Mucosa of descending colon (tissue), 3 donors: ENCODE data around the gene SAMHD1. TPM values are rescaled to one million over a fixed set of nuclear protein-coding genes. Genes with fewer than 3 reads are reported as not detected.
"Not testable (repeated sequence)": the region's sequence is repeated elsewhere in the genome, so short reads cannot be mapped to it uniquely, and the experiment has no call there.

Experiments used
- ATAC-seq: fragments of 200-7000 bp; cut with Tn5 transposase; one replicate; pipeline ENCODE4 v1.9.1; 2020; ENCODE audit warnings: mild to moderate bottlenecking, moderate library complexity
- DNase-seq, 3 donors: peaks; one replicate each; pipeline ENCODE4 v3.0.0-alpha.2; 2020
- H3K36me3 ChIP-seq: fragments of 200-600 bp; one replicate; pipeline ENCODE4 v1.8.0; 2021; ENCODE audit warnings: low read depth, mild to moderate bottlenecking
- H3K4me1 ChIP-seq: fragments of 200-600 bp; one replicate; pipeline ENCODE4 v1.8.0; 2021; ENCODE audit warnings: low read depth, mild to moderate bottlenecking
- H3K4me3 ChIP-seq: fragments of 200-600 bp; one replicate; pipeline ENCODE4 v1.8.0; 2021; ENCODE audit warnings: mild to moderate bottlenecking
- H3K9me3 ChIP-seq: fragments of 200-600 bp; one replicate; pipeline ENCODE4 v1.8.0; 2021; ENCODE audit warnings: mild to moderate bottlenecking
- intact Hi-C, 2 donors: fragments of 100-400 bp; cut with DNase I in 1 of 2; cut with micrococcal nuclease in 1 of 2; formaldehyde crosslinking; loops; one replicate each; pipeline versions ENCODE4 v1.11.0 to v1.11.1; 2022; cut with DNase I, micrococcal nuclease
- total RNA-seq, 3 donors: library from RNA; stranded (reverse); fragmentation: NEBNext Ultra II Directional in 2 of 3; extraction: Animal tissue kit (Norgen Biotek cat#: 25700) in 2 of 3; gene quantifications; one replicate each; pipeline versions ENCODE4 v1.2.1 to v1.2.4, GENCODE V29; 2021 to 2023
- TF ChIP-seq, protein P1 (sequence below): fragments of 200-600 bp; IDR thresholded peaks from one replicate; pipeline ENCODE4 v1.8.0; 2022; ENCODE audit warnings: antibody characterized with exemption, mild to moderate bottlenecking
- donor health status: DM: no; HTN: no; CAD: no; lungs with moderate emphysema.
- donor health status: DM: no; HTN: no; CAD: no.
- donor health status: DM: no; HTN: yes; CAD: no.

SAMHD1 gene
- total RNA-seq, 3 donors from 2014 or later = 24.1 to 110 (median 48.6) TPM

DNA sequence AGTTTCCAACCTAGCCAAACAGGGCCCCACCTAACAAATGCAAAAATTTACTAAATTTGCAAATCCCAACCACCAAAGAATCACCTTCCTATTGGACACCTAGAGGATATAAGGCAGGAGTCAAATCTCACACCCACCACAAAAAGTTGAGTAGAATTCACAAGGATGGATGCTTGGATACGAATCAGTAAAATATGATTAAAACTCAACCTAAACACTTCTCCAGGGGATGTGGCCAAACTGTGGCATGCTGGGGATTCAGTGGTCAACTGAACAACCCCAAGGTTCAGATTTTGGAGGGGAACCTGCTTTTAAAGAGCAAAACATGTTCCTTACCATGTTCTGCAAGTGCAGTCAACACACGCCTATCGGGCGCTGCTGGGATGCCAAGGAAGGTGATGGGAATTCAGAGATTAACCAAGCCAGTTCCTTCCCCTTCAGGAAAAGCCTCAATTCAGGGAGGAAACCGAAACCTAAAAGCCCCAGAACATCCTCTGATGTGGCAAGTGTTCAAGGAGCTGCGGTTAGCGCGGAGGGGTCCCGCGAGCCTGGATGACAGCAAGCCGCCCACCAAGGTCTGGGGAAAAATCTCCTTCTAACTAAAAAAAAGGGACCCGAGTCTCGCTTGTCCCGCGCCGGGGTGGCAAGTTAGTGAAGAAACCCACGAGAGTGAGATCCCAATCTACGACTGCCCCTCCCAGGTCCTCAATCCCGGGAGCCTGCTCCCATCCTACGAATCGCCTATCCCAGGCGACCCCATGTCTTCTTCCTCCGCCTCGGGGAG, 902 bp downstream of the SAMHD1 start:
- ATAC-seq (peak; percentile 1), DNase-seq (peak in 2 of 3 donors; percentile 47 to 62)
- H3K4me1 ChIP-seq = peaks cover 24% of the 10 kb centered on the region
- intact Hi-C loops = no loop called here
- peak overlapping the region; percentile 83 for H3K4me3 ChIP-seq
- H3K36me3 ChIP-seq = no peaks in the 10 kb centered on the region
- no peaks in the 10 kb centered on the region for H3K9me3 ChIP-seq
- TF ChIP-seq, protein P1, sequence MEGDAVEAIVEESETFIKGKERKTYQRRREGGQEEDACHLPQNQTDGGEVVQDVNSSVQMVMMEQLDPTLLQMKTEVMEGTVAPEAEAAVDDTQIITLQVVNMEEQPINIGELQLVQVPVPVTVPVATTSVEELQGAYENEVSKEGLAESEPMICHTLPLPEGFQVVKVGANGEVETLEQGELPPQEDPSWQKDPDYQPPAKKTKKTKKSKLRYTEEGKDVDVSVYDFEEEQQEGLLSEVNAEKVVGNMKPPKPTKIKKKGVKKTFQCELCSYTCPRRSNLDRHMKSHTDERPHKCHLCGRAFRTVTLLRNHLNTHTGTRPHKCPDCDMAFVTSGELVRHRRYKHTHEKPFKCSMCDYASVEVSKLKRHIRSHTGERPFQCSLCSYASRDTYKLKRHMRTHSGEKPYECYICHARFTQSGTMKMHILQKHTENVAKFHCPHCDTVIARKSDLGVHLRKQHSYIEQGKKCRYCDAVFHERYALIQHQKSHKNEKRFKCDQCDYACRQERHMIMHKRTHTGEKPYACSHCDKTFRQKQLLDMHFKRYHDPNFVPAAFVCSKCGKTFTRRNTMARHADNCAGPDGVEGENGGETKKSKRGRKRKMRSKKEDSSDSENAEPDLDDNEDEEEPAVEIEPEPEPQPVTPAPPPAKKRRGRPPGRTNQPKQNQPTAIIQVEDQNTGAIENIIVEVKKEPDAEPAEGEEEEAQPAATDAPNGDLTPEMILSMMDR = no peak

- intact Hi-C loops = no loop called here
- DNase-seq (no peak), ATAC-seq (peak; percentile 69)
- Histone ChIP-seq H3K9me3 (no peaks in the 10 kb centered on the region), H3K36me3 (no peaks in the 10 kb centered on the region), H3K4me1 (peaks cover 17% of the 10 kb centered on the region), H3K4me3 (no peak overlapping the region)
- TF ChIP-seq, protein P1 = no peak
Observed at GRCh38 chr20:36941401-36941835, 10.1 kb downstream of the SAMHD1 start.

GRCh38 chr20:36937402-36937770, 14.1 kb downstream of the SAMHD1 start:
- intact Hi-C loops = no loop called here
- TF ChIP-seq, protein P1 = no peak
- H3K4me1 ChIP-seq = peaks cover 14% of the 10 kb centered on the region
- ATAC-seq = no peak
- H3K36me3 ChIP-seq = no peaks in the 10 kb centered on the region
- H3K4me3 ChIP-seq = no peak overlapping the region
- no peak for DNase-seq
- no peaks in the 10 kb centered on the region for H3K9me3 ChIP-seq

- H3K36me3 ChIP-seq = not testable (repeated sequence)
Observed at GRCh38 chr20:36936761-36937401, 14.6 kb downstream of the SAMHD1 start.

GRCh38 chr20:36936341-36936740, 15.2 kb downstream of the SAMHD1 start:
- Histone ChIP-seq H3K36me3 (no peaks in the 10 kb centered on the region), H3K4me1 (peaks cover 8% of the 10 kb centered on the region)
- no peak for ATAC-seq

More at GRCh38 chr20:36936761-36937401, 14.6 kb downstream of the SAMHD1 start:
- H3K4me1 ChIP-seq = peaks cover 13% of the 10 kb centered on the region
- intact Hi-C loops, H3K4me3 ChIP-seq, ATAC-seq, DNase-seq, H3K9me3 ChIP-seq: not testable (repeated sequence)

GRCh38 chr20:36933571-36933970, 17.9 kb downstream of the SAMHD1 start:
- DNase-seq, H3K4me1 ChIP-seq, intact Hi-C loops, H3K36me3 ChIP-seq, ATAC-seq, H3K4me3 ChIP-seq, H3K9me3 ChIP-seq: not testable (repeated sequence)

More at GRCh38 chr20:36936341-36936740, 15.2 kb downstream of the SAMHD1 start:
- no peak for DNase-seq
- TF ChIP-seq, protein P1 = no peak
- Histone ChIP-seq H3K9me3 (no peaks in the 10 kb centered on the region), H3K4me3 (no peak overlapping the region)
- intact Hi-C loops = no loop called here
